Measurements from ENCODE around the gene AQP12A. TPM values are rescaled to one million over a fixed set of nuclear protein-coding genes. Genes with fewer than 3 reads are reported as not detected.

AQP12A gene
- total and polyA plus RNA-seq, 2 donors (not counting 1 experiment from before 2014, with no cell fraction given) = not detected

DNA sequence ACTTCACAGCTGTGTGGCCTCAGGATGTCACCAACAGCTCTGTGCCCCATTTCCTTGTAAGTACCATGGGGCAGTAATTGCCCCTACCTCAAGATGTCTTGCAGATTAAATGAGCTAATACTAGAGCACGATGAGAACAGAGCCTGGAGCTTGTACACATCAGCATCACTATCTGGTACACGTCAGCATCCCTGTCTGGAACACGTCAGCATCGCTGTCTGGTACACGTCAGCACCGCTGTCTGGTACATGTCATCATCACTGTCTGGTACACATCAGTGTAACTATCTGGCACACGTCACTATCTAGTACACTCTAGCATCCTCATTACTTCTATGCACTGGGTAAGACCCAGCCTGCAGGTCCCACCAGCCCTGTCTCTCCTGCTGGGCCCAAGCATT lies 37.2 kb downstream of the AQP12A start:
- TF ChIP-seq, protein P1, sequence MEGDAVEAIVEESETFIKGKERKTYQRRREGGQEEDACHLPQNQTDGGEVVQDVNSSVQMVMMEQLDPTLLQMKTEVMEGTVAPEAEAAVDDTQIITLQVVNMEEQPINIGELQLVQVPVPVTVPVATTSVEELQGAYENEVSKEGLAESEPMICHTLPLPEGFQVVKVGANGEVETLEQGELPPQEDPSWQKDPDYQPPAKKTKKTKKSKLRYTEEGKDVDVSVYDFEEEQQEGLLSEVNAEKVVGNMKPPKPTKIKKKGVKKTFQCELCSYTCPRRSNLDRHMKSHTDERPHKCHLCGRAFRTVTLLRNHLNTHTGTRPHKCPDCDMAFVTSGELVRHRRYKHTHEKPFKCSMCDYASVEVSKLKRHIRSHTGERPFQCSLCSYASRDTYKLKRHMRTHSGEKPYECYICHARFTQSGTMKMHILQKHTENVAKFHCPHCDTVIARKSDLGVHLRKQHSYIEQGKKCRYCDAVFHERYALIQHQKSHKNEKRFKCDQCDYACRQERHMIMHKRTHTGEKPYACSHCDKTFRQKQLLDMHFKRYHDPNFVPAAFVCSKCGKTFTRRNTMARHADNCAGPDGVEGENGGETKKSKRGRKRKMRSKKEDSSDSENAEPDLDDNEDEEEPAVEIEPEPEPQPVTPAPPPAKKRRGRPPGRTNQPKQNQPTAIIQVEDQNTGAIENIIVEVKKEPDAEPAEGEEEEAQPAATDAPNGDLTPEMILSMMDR (IDR thresholded peaks at IDR 0.05) = no peak
- no peak for TF ChIP-seq EZH2 (IDR thresholded peaks at IDR 0.05; ENCODE audit: borderline replicate concordance, insufficient read depth, low read depth, low read length, poor library complexity, severe bottlenecking)
- POLR2A ChIA-PET = no interaction called here
- Histone ChIP-seq H3K9ac (ENCODE audit: low read length) (no peak overlapping the region), H3K9me3 (ENCODE audit: control extremely low read depth in 1 of 3, control insufficient read depth in 2 of 3, insufficient read depth in 1 of 3, low read length in 2 of 3) (no peaks in the 10 kb centered on the region), H3K79me2 (ENCODE audit: control insufficient read depth, insufficient read depth, low read length) (no peaks in the 10 kb centered on the region), H3K27me3 (replicated peaks in 1 of 4; ENCODE audit: control extremely low read depth in 1 of 4, control insufficient read depth in 3 of 4, insufficient read depth in 4 of 4, low read length in 3 of 4) (peaks cover 0 to 7% (median 0%) of the 10 kb centered on the region in 4 experiments), H4K20me1 (ENCODE audit: control insufficient read depth, insufficient read depth, low read length, poor library complexity, severe bottlenecking) (no peaks in the 10 kb centered on the region), H3K4me2 (replicated peaks; ENCODE audit: low read depth, low read length, poor library complexity, severe bottlenecking) (no peak overlapping the region), H3K4me3 (ENCODE audit: control extremely low read depth in 1 of 5, extremely low read depth in 1 of 5, insufficient read depth in 1 of 5, low read depth in 2 of 5, low read length in 4 of 5) (no peak overlapping the region), H3K4me1 (ENCODE audit: control insufficient read depth in 2 of 2, insufficient read depth in 2 of 2, low read length in 2 of 2) (no peaks in the 10 kb centered on the region), H2AFZ (ENCODE audit: insufficient read depth, low read depth, low read length, poor library complexity, severe bottlenecking) (no peak overlapping the region), H3K36me3 (replicated peaks in 1 of 2; ENCODE audit: control extremely low read depth in 1 of 2, control insufficient read depth in 1 of 2, extremely low read depth in 1 of 2, insufficient read depth in 2 of 2, low read length in 1 of 2) (no peaks in the 10 kb centered on the region), H3K27ac (ENCODE audit: low read length in 2 of 2) (no peak overlapping the region)
- intact Hi-C loops (cut with micrococcal nuclease) = no loop called here
- H3K27me3 Mint-ChIP-seq = peaks cover 7% of the 10 kb centered on the region
- no peak for ATAC-seq (ENCODE audit: low read depth)
- WGBS (ENCODE audit: insufficient coverage) = 91% methylated on average over 7 of the region's 7 CpGs
- no peak overlapping the region for H3K4me3 Mint-ChIP-seq
- no peaks in the 10 kb centered on the region for H3K9me3 Mint-ChIP-seq (ENCODE audit: insufficient read depth)
- CTCF ChIA-PET = no interaction called here
- H3K27ac Mint-ChIP-seq = no peak overlapping the region
- no peaks in the 10 kb centered on the region for H3K4me1 Mint-ChIP-seq
- DNase-seq = no peak

DNA sequence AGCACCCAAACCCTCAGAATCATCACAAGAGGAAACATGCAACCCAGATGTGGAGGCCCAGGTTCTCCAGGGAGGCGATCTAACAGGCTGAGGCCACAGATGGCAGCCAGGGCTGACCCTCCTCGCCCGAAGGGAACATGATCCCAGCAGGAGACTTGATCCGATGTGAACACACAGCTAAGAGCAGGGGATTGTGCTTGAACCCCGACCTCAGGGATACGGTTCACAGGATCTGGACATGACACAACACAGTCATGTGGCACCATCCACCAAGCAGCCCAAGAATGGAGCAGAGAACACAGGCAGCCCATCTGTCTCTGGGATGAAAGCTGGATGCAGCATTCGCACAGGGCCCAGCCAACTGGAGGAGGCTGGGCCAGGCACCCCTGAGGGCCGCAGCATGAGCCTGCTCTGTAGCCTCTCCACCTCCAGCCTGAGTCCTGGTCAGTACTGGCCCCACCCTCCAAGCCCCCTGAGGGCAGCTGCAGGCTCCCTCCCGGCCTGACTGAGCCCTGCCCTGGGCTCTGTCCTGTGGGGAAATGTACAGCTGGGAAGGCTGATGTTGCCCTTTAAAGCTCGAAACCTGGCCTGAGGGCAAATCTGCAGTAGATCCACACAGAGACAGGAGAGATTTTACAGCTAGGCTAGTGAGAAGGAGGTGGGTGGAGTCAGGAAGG lies 39.0 kb downstream of the AQP12A start:
- ChIA-PET CTCF (interaction anchor here (1.1 kb wide), 1 partner anchor 217 kb away, joined by 3 read pairs; no protein-coding TSS in a partner anchor), POLR2A (no interaction called here)
- TF ChIP-seq, protein P1 (IDR thresholded peaks at IDR 0.05) = no peak
- no peak for TF ChIP-seq EZH2 (IDR thresholded peaks at IDR 0.05; ENCODE audit: borderline replicate concordance, insufficient read depth, low read depth, low read length, poor library complexity, severe bottlenecking)
- Mint-ChIP-seq H3K4me1 (no peaks in the 10 kb centered on the region), H3K9me3 (ENCODE audit: insufficient read depth) (no peaks in the 10 kb centered on the region), H3K4me3 (no peak overlapping the region), H3K27ac (no peak overlapping the region), H3K27me3 (peaks cover 7% of the 10 kb centered on the region)
- no peaks in the 10 kb centered on the region for H3K79me2 ChIP-seq (ENCODE audit: control insufficient read depth, insufficient read depth, low read length)
- intact Hi-C loops (cut with micrococcal nuclease) = no loop called here
- WGBS (ENCODE audit: insufficient coverage) = 83% methylated on average over 10 of the region's 10 CpGs
- H3K4me3 ChIP-seq (ENCODE audit: control extremely low read depth in 1 of 5, extremely low read depth in 1 of 5, insufficient read depth in 1 of 5, low read depth in 2 of 5, low read length in 4 of 5) = no peak overlapping the region
- ATAC-seq (ENCODE audit: low read depth) (no peak), DNase-seq (no peak)
- H3K4me2 ChIP-seq (replicated peaks; ENCODE audit: low read depth, low read length, poor library complexity, severe bottlenecking) = no peak overlapping the region
- peaks cover 0 to 6% (median 0%) of the 10 kb centered on the region in 4 experiments for H3K27me3 ChIP-seq (replicated peaks in 1 of 4; ENCODE audit: control extremely low read depth in 1 of 4, control insufficient read depth in 3 of 4, insufficient read depth in 4 of 4, low read length in 3 of 4)
- no peak overlapping the region for H2AFZ ChIP-seq (ENCODE audit: insufficient read depth, low read depth, low read length, poor library complexity, severe bottlenecking)
- no peak overlapping the region for H3K27ac ChIP-seq (ENCODE audit: low read length in 2 of 2)
- no peak overlapping the region for H3K9ac ChIP-seq (ENCODE audit: low read length)
- no peaks in the 10 kb centered on the region for H3K9me3 ChIP-seq (ENCODE audit: control extremely low read depth in 1 of 3, control insufficient read depth in 2 of 3, insufficient read depth in 1 of 3, low read length in 2 of 3)
- no peaks in the 10 kb centered on the region for H3K36me3 ChIP-seq (replicated peaks in 1 of 2; ENCODE audit: control extremely low read depth in 1 of 2, control insufficient read depth in 1 of 2, extremely low read depth in 1 of 2, insufficient read depth in 2 of 2, low read length in 1 of 2)
- no peaks in the 10 kb centered on the region for H4K20me1 ChIP-seq (ENCODE audit: control insufficient read depth, insufficient read depth, low read length, poor library complexity, severe bottlenecking)
- H3K4me1 ChIP-seq (ENCODE audit: control insufficient read depth in 2 of 2, insufficient read depth in 2 of 2, low read length in 2 of 2) = no peaks in the 10 kb centered on the region
